Ovary (tissue), 3 donors: Measurements from ENCODE around the gene CDK6.

Source experiments
- CTCF ChIP-seq, 3 donors: fragments of 450-650 bp in 2 of 3; fragments of 200-600 bp in 1 of 3; IDR thresholded peaks; one replicate each; pipeline versions ENCODE4 v1.5.1 to v1.8.0; 2016 to 2022; ENCODE audit warnings: antibody characterized with exemption in 3 of 3, mild to moderate bottlenecking in 1 of 3
- POLR2A ChIP-seq: fragments of 450-650 bp; IDR thresholded peaks from one replicate; pipeline ENCODE4 v1.6.1; 2017; ENCODE audit warnings: antibody characterized with exemption, mild to moderate bottlenecking, moderate library complexity
- donor health status: DM: no; HTN: no; CAD: no.

GRCh38 chr7:92629779-92630178 lies 206.6 kb downstream of the CDK6 start:
- TF ChIP-seq CTCF (IDR thresholded peaks at IDR 0.05) (no peak), POLR2A (no peak)
